ENCODE data around the gene ARMC7. TPM values are rescaled to one million over a fixed set of nuclear protein-coding genes. Genes with fewer than 3 reads are reported as not detected.

The ARMC7 gene
- total RNA-seq, 1 experiment from 2014 or later, result 43.2 TPM

GRCh38 chr17:75144816-75145512 is 35.2 kb downstream of the ARMC7 start:
- DNase-seq (ENCODE audit: low read depth, low spot score) (no peak), ATAC-seq (no peak)
- no peaks in the 10 kb centered on the region for H3K9me2 ChIP-seq (ENCODE audit: insufficient read depth)
- no peak overlapping the region for H3K4me3 ChIP-seq (replicated peaks in 1 of 2; ENCODE audit: low read depth in 1 of 2, low read length in 2 of 2)
- H2AFZ ChIP-seq (ENCODE audit: low read depth, low read length, poor library complexity, severe bottlenecking), result no peak overlapping the region
- TF ChIP-seq EZH2phosphoT487 (IDR thresholded peaks at IDR 0.05; ENCODE audit: borderline replicate concordance), result no peak
- TF ChIP-seq SIN3A (IDR thresholded peaks at IDR 0.05; ENCODE audit: low read depth), result 0 out of 2 replicates have a peak, but pooled peaks have one; percentile 37
- H3K79me2 ChIP-seq (ENCODE audit: insufficient read depth, low read length), result peaks cover 96% of the 10 kb centered on the region
- POLR2A ChIA-PET, result interaction anchor here (0.9 to 3.4 kb wide), 3 partner anchors 9 to 12 kb away, joined by 3 to 23 read pairs (median 6); partner anchors contain the start of gene JPT1
- no peak overlapping the region for H3K9ac ChIP-seq (ENCODE audit: low read length)
- H4K20me1 ChIP-seq (ENCODE audit: insufficient read depth), result peaks cover 30% of the 10 kb centered on the region
- intact Hi-C loops (cut with micrococcal nuclease), result no loop called here
- H3K27ac ChIP-seq (ENCODE audit: low read depth, low read length), result no peak overlapping the region
- peaks cover 83% of the 10 kb centered on the region in 2 experiments for H3K36me3 ChIP-seq (ENCODE audit: control insufficient read depth in 1 of 2, insufficient read depth in 2 of 2, low read length in 2 of 2)
- CTCF ChIA-PET, result interaction anchor here (1.2 kb wide), 1 partner anchor 27 kb away, joined by 5 read pairs; no protein-coding TSS in a partner anchor
- RAD21 ChIA-PET (ENCODE audit: low non-redundant PET in 1 of 2, low total read pairs in 2 of 2, uncharacterized antibody in 2 of 2, unreplicated experiment in 2 of 2), result interaction anchor here in 1 of 2 experiments (1.0 kb wide), 1 partner anchor 31 kb away, joined by 3 read pairs; no protein-coding TSS in a partner anchor
- H3K27me3 ChIP-seq (ENCODE audit: insufficient read depth, low read length), result no peaks in the 10 kb centered on the region
- BruUV-seq (replicated peaks), result TSS peak; percentile 1
- no peaks in the 10 kb centered on the region for H3K4me1 ChIP-seq (ENCODE audit: control insufficient read depth in 1 of 2, insufficient read depth in 2 of 2, low read length in 2 of 2)
- no peaks in the 10 kb centered on the region for H3K9me3 ChIP-seq (ENCODE audit: control insufficient read depth in 1 of 2, insufficient read depth in 1 of 2, low read depth in 1 of 2, low read length in 2 of 2)
- H3K4me2 ChIP-seq (ENCODE audit: low read length), result no peak overlapping the region

GRCh38 chr17:75146592-75146991 is 36.8 kb downstream of the ARMC7 start:
- BruUV-seq (replicated peaks), result no TSS peak
- ChIA-PET CTCF (no interaction called here), RAD21 (ENCODE audit: low non-redundant PET in 1 of 2, low total read pairs in 2 of 2, uncharacterized antibody in 2 of 2, unreplicated experiment in 2 of 2) (no interaction called here), POLR2A (interaction anchor here (1.6 to 3.4 kb wide), 2 partner anchors 9 to 14 kb away, joined by 6 to 23 read pairs; partner anchors contain the start of gene JPT1)
- Histone ChIP-seq H3K4me2 (ENCODE audit: low read length) (no peak overlapping the region), H3K4me3 (replicated peaks in 1 of 2; ENCODE audit: low read depth in 1 of 2, low read length in 2 of 2) (no peak overlapping the region), H4K20me1 (ENCODE audit: insufficient read depth) (peaks cover 31% of the 10 kb centered on the region), H3K79me2 (ENCODE audit: insufficient read depth, low read length) (peaks cover 97% of the 10 kb centered on the region), H3K9me2 (ENCODE audit: insufficient read depth) (no peaks in the 10 kb centered on the region), H2AFZ (ENCODE audit: low read depth, low read length, poor library complexity, severe bottlenecking) (no peak overlapping the region), H3K27ac (ENCODE audit: low read depth, low read length) (no peak overlapping the region), H3K9me3 (ENCODE audit: control insufficient read depth in 1 of 2, insufficient read depth in 1 of 2, low read depth in 1 of 2, low read length in 2 of 2) (no peaks in the 10 kb centered on the region), H3K4me1 (ENCODE audit: control insufficient read depth in 1 of 2, insufficient read depth in 2 of 2, low read length in 2 of 2) (peaks cover 0 to 7% of the 10 kb centered on the region in 2 experiments; a peak in 1 of 4 replicates), H3K36me3 (ENCODE audit: control insufficient read depth in 1 of 2, insufficient read depth in 2 of 2, low read length in 2 of 2) (peaks cover 67 to 70% of the 10 kb centered on the region in 2 experiments), H3K27me3 (ENCODE audit: insufficient read depth, low read length) (no peaks in the 10 kb centered on the region), H3K9ac (ENCODE audit: low read length) (no peak overlapping the region)
- TF ChIP-seq FOSL1 (IDR thresholded peaks at IDR 0.05; ENCODE audit: low read depth) (no peak), YY1 (IDR thresholded peaks at IDR 0.05; ENCODE audit: extremely low read depth, insufficient replicate concordance, low read depth, low read length) (no peak), CEBPB (IDR thresholded peaks at IDR 0.05; ENCODE audit: low read depth) (no peak), SRF (IDR thresholded peaks at IDR 0.05; ENCODE audit: low read depth) (no peak), SP1 (IDR thresholded peaks at IDR 0.05; ENCODE audit: low read depth) (no peak), TCF7L2 (IDR thresholded peaks at IDR 0.05; ENCODE audit: borderline replicate concordance, extremely low read depth, insufficient read depth, insufficient read length) (no peak), EGR1 (IDR thresholded peaks at IDR 0.05; ENCODE audit: low read depth) (no peak), POLR2AphosphoS5 (IDR thresholded peaks at IDR 0.05; ENCODE audit: low read depth, low read length) (no peak), JUND (IDR thresholded peaks at IDR 0.05) (no peak), REST (IDR thresholded peaks at IDR 0.05; ENCODE audit: low read depth) (no peak), POLR2A (IDR thresholded peaks at IDR 0.05; ENCODE audit: borderline replicate concordance, extremely low read depth, insufficient read depth, insufficient read length) (no peak), RAD21 (IDR thresholded peaks at IDR 0.05; ENCODE audit: low read depth) (no peak), ZNF274 (IDR thresholded peaks at IDR 0.05; ENCODE audit: low read depth, low read length) (no peak)
- intact Hi-C loops (cut with micrococcal nuclease), result no loop called here
- ATAC-seq, result no peak
- no peak for DNase-seq (ENCODE audit: low read depth, low spot score)

Data from HCT116 (cell line).